ENCODE results near the gene CABCOCO1.
"Not testable (repeated sequence)": the region's sequence is repeated elsewhere in the genome, so short reads cannot be mapped to it uniquely, and the experiment has no call there.

The CABCOCO1 gene

GRCh38 chr10:61639952-61640351 lies 22.8 kb upstream of the CABCOCO1 start:
- H3K4me3 ChIP-seq (ENCODE audit: low read length): no peak overlapping the region
- no peak for DNase-seq (ENCODE audit: low read depth, low spot score)

GRCh38 chr10:61640856-61641255 lies 21.9 kb upstream of the CABCOCO1 start:
- no peak for DNase-seq (ENCODE audit: low read depth, low spot score)
- no peak overlapping the region for H3K4me3 ChIP-seq (ENCODE audit: low read length)

GRCh38 chr10:61642150-61642571 lies 20.6 kb upstream of the CABCOCO1 start:
- DNase-seq (ENCODE audit: low read depth, low spot score): no peak
- no peak overlapping the region for H3K4me3 ChIP-seq (ENCODE audit: low read length)

- H3K4me3 ChIP-seq (ENCODE audit: low read length): no peak overlapping the region
- DNase-seq (ENCODE audit: low read depth, low spot score): no peak
Observed at GRCh38 chr10:61642676-61643075, 20.1 kb upstream of the CABCOCO1 start.

GRCh38 chr10:61643316-61643751 lies 19.4 kb upstream of the CABCOCO1 start:
- no peak for DNase-seq (ENCODE audit: low read depth, low spot score)
- no peak overlapping the region for H3K4me3 ChIP-seq (ENCODE audit: low read length)

GRCh38 chr10:61653699-61654098 lies 9.0 kb upstream of the CABCOCO1 start:
- H3K4me3 ChIP-seq (ENCODE audit: low read length): no peak overlapping the region
- no peak for DNase-seq (ENCODE audit: low read depth, low spot score)

- H3K4me3 ChIP-seq (ENCODE audit: low read length): no peak overlapping the region
- DNase-seq (ENCODE audit: low read depth, low spot score): no peak
Observed at GRCh38 chr10:61655335-61655851, 7.3 kb upstream of the CABCOCO1 start.

GRCh38 chr10:61663466-61663865 lies 737 bp downstream of the CABCOCO1 start:
- H3K4me3 ChIP-seq (ENCODE audit: low read length): no peak overlapping the region
- DNase-seq (ENCODE audit: low read depth, low spot score): no peak

GRCh38 chr10:61664985-61665384 lies 2.3 kb downstream of the CABCOCO1 start:
- DNase-seq (ENCODE audit: low read depth, low spot score): no peak
- H3K4me3 ChIP-seq (ENCODE audit: low read length): no peak overlapping the region

GRCh38 chr10:61669161-61669725 lies 6.5 kb downstream of the CABCOCO1 start:
- no peak for DNase-seq (ENCODE audit: low read depth, low spot score)
- no peak overlapping the region for H3K4me3 ChIP-seq (ENCODE audit: low read length)

GRCh38 chr10:61669849-61670248 lies 7.1 kb downstream of the CABCOCO1 start:
- H3K4me3 ChIP-seq (ENCODE audit: low read length): no peak overlapping the region
- DNase-seq (ENCODE audit: low read depth, low spot score): no peak

GRCh38 chr10:61673360-61673759 lies 10.6 kb downstream of the CABCOCO1 start:
- H3K4me3 ChIP-seq (ENCODE audit: low read length): no peak overlapping the region

GRCh38 chr10:61682323-61682722 lies 19.6 kb downstream of the CABCOCO1 start:
- no peak for DNase-seq (ENCODE audit: low read depth, low spot score)
- no peak overlapping the region for H3K4me3 ChIP-seq (ENCODE audit: low read length)

More at GRCh38 chr10:61673360-61673759, 10.6 kb downstream of the CABCOCO1 start:
- DNase-seq (ENCODE audit: low read depth, low spot score): no peak

- no peak overlapping the region for H3K4me3 ChIP-seq (ENCODE audit: low read length)
- DNase-seq (ENCODE audit: low read depth, low spot score): no peak
Observed at GRCh38 chr10:61683319-61683718, 20.6 kb downstream of the CABCOCO1 start.

GRCh38 chr10:61684894-61685507 lies 22.3 kb downstream of the CABCOCO1 start:
- H3K4me3 ChIP-seq (ENCODE audit: low read length): no peak overlapping the region
- DNase-seq (ENCODE audit: low read depth, low spot score): no peak

- DNase-seq (ENCODE audit: low read depth, low spot score): no peak
- H3K4me3 ChIP-seq (ENCODE audit: low read length): no peak overlapping the region
Observed at GRCh38 chr10:61688551-61689308, 26.0 kb downstream of the CABCOCO1 start.

- DNase-seq (ENCODE audit: low read depth, low spot score); H3K4me3 ChIP-seq (ENCODE audit: low read length): not testable (repeated sequence)
Observed at GRCh38 chr10:61691667-61692066, 28.9 kb downstream of the CABCOCO1 start.

GRCh38 chr10:61692447-61693010 lies 29.8 kb downstream of the CABCOCO1 start:
- no peak overlapping the region for H3K4me3 ChIP-seq (ENCODE audit: low read length)
- DNase-seq (ENCODE audit: low read depth, low spot score): no peak

- no peak for DNase-seq (ENCODE audit: low read depth, low spot score)
Observed at GRCh38 chr10:61698968-61699655, 36.4 kb downstream of the CABCOCO1 start.

More at GRCh38 chr10:61698968-61699655, 36.4 kb downstream of the CABCOCO1 start:
- no peak overlapping the region for H3K4me3 ChIP-seq (ENCODE audit: low read length)
